Neural progenitor cell (in vitro differentiated cells): ENCODE data around the gene MTMR12. TPM values are rescaled to one million over a fixed set of nuclear protein-coding genes. Genes with fewer than 3 reads are reported as not detected.

ENCODE experiments used
- DNase-seq: peaks from one replicate; pipeline ENCODE4 v3.0.0-alpha.2; 2016; ENCODE audit warnings: low spot score
- H2AFZ ChIP-seq: fragments of 200-600 bp; sonication (generic); replicated peaks from 2 replicates; pipeline ENCODE4 v1.6.1; 2016; ENCODE audit warnings: antibody characterized with exemption
- H3F3A ChIP-seq: fragments of 200-600 bp; sonication (generic); 2 replicates; pipeline ENCODE4 v1.6.1; 2016; ENCODE audit warnings: antibody characterized with exemption, low read depth
- H3K27ac ChIP-seq: fragments of 200-600 bp; sonication (generic); 2 replicates; pipeline ENCODE4 v1.5.1; 2016; ENCODE audit warnings: mild to moderate bottlenecking
- H3K27me3 ChIP-seq: fragments of 200-600 bp; sonication (generic); 2 replicates; pipeline ENCODE4 v1.6.1; 2016; ENCODE audit warnings: mild to moderate bottlenecking, moderate library complexity
- H3K36me3 ChIP-seq: fragments of 200-600 bp; sonication (generic); 2 replicates; pipeline ENCODE4 v1.5.1; 2016
- H3K4me1 ChIP-seq: fragments of 200-600 bp; sonication (generic); 2 replicates; pipeline ENCODE4 v1.6.1; 2016; ENCODE audit warnings: mixed run types
- H3K4me2 ChIP-seq: fragments of 200-600 bp; sonication (generic); 2 replicates; pipeline ENCODE4 v1.6.1; 2016
- H3K4me3 ChIP-seq: fragments of 200-600 bp; sonication (generic); 2 replicates; pipeline ENCODE4 v1.5.1; 2016
- H3K79me2 ChIP-seq: fragments of 200-600 bp; sonication (generic); 2 replicates; pipeline ENCODE4 v1.6.1; 2016; ENCODE audit warnings: low read depth
- H3K9ac ChIP-seq: fragments of 200-600 bp; sonication (generic); 2 replicates; pipeline ENCODE4 v1.6.1; 2016
- H3K9me3 ChIP-seq: fragments of 200-600 bp; sonication (generic); 2 replicates; pipeline ENCODE4 v1.5.1; 2016; ENCODE audit warnings: low read depth
- H4K20me1 ChIP-seq: fragments of 200-600 bp; sonication (generic); 2 replicates; pipeline ENCODE4 v1.6.1; 2016; ENCODE audit warnings: low read depth
- H3K27ac Mint-ChIP-seq: 3 replicates; pipeline ENCODE4 v1.8.0; 2021; ENCODE audit warnings: mixed read lengths
- H3K27me3 Mint-ChIP-seq: 2 replicates; pipeline ENCODE4 v1.8.0; 2022; ENCODE audit warnings: low read depth, mild to moderate bottlenecking, inconsistent platforms, moderate library complexity, mixed read lengths; ENCODE audit not compliant: insufficient read depth
- H3K36me3 Mint-ChIP-seq: 3 replicates; pipeline ENCODE4 v1.8.0; 2021; ENCODE audit warnings: mixed read lengths
- H3K4me1 Mint-ChIP-seq: 3 replicates; pipeline ENCODE4 v1.8.0; 2021; ENCODE audit warnings: mixed read lengths
- H3K4me3 Mint-ChIP-seq: 3 replicates; pipeline ENCODE4 v1.8.0; 2021; ENCODE audit warnings: mild to moderate bottlenecking, moderate library complexity, mixed read lengths
- H3K9me3 Mint-ChIP-seq: 3 replicates; pipeline ENCODE4 v1.8.0; 2020; ENCODE audit warnings: mixed read lengths
- CTCF ChIP-seq: fragments of 200-600 bp; sonication (generic); IDR thresholded peaks from 2 replicates; pipeline ENCODE4 v1.5.1; 2017; ENCODE audit warnings: antibody characterized with exemption, mild to moderate bottlenecking
- EZH2 ChIP-seq: fragments of 200-600 bp; sonication (generic); IDR thresholded peaks from 2 replicates; pipeline ENCODE4 v1.6.1; 2017; ENCODE audit warnings: antibody characterized with exemption, mild to moderate bottlenecking, moderate library complexity
- EZH2phosphoT487 ChIP-seq: fragments of 200-600 bp; sonication (generic); IDR thresholded peaks from 2 replicates; pipeline ENCODE4 v1.6.1; 2017; ENCODE audit warnings: antibody characterized with exemption
- total RNA-seq: library from RNA; depleted of rRNA; stranded (reverse); fragments of >200 nt; gene quantifications from 2 replicates; pipeline ENCODE4 v1.2.3, GENCODE V29; 2015; ENCODE audit warnings: low replicate concordance

MTMR12 gene
- total RNA-seq, 1 donor from 2014 or later = 22.0 TPM

- H3K4me3 Mint-ChIP-seq = no peak overlapping the region
- H3K4me1 Mint-ChIP-seq = no peaks in the 10 kb centered on the region
- Histone ChIP-seq H3K79me2 (no peaks in the 10 kb centered on the region), H3K4me1 (no peaks in the 10 kb centered on the region), H3K27ac (no peak overlapping the region), H3K9me3 (no peaks in the 10 kb centered on the region), H3K4me3 (no peak overlapping the region), H3K9ac (no peak overlapping the region), H4K20me1 (no peaks in the 10 kb centered on the region), H2AFZ (no peak overlapping the region), H3K4me2 (no peak overlapping the region), H3K36me3 (peaks cover 16% of the 10 kb centered on the region), H3F3A (peaks cover 18% of the 10 kb centered on the region), H3K27me3 (no peaks in the 10 kb centered on the region)
- no peak overlapping the region for H3K27ac Mint-ChIP-seq
- no peak for TF ChIP-seq CTCF
- no peak for TF ChIP-seq EZH2
- TF ChIP-seq EZH2phosphoT487 = no peak
- H3K27me3 Mint-ChIP-seq = peaks cover 1% of the 10 kb centered on the region
- DNase-seq = no peak
- H3K36me3 Mint-ChIP-seq = peaks cover 18% of the 10 kb centered on the region
- H3K9me3 Mint-ChIP-seq = peaks cover 6% of the 10 kb centered on the region
Observed at GRCh38 chr5:32352685-32353084, 39.9 kb upstream of the MTMR12 start.

GRCh38 chr5:32346869-32347268 lies 34.1 kb upstream of the MTMR12 start:
- H3K27ac Mint-ChIP-seq = no peak overlapping the region
- H3K36me3 ChIP-seq = no peaks in the 10 kb centered on the region
- no peak overlapping the region for H3K27ac ChIP-seq
- no peak overlapping the region for H3K4me2 ChIP-seq
- no peak overlapping the region for H3K9ac ChIP-seq
- no peaks in the 10 kb centered on the region for H3K79me2 ChIP-seq
- no peaks in the 10 kb centered on the region for H3F3A ChIP-seq
- H4K20me1 ChIP-seq = no peaks in the 10 kb centered on the region
- H3K9me3 ChIP-seq = no peaks in the 10 kb centered on the region
- TF ChIP-seq EZH2phosphoT487 (no peak), EZH2 (no peak), CTCF (no peak)
- peaks cover 35% of the 10 kb centered on the region for H3K9me3 Mint-ChIP-seq
- H3K4me3 ChIP-seq = no peak overlapping the region
- no peak overlapping the region for H2AFZ ChIP-seq
- H3K4me3 Mint-ChIP-seq = no peak overlapping the region
- no peaks in the 10 kb centered on the region for H3K27me3 ChIP-seq
- DNase-seq = no peak
- H3K27me3 Mint-ChIP-seq = peaks cover 2% of the 10 kb centered on the region
- no peaks in the 10 kb centered on the region for H3K4me1 Mint-ChIP-seq
- no peaks in the 10 kb centered on the region for H3K4me1 ChIP-seq
- peaks cover 5% of the 10 kb centered on the region for H3K36me3 Mint-ChIP-seq

GRCh38 chr5:32343058-32343672 lies 30.4 kb upstream of the MTMR12 start:
- H3K9me3 Mint-ChIP-seq = peaks cover 63% of the 10 kb centered on the region
- Histone ChIP-seq H3K27ac (no peak overlapping the region), H3K4me2 (no peak overlapping the region), H3K4me1 (no peaks in the 10 kb centered on the region), H3K27me3 (no peaks in the 10 kb centered on the region), H3K4me3 (no peak overlapping the region), H3K79me2 (no peaks in the 10 kb centered on the region), H3K36me3 (no peaks in the 10 kb centered on the region), H4K20me1 (no peaks in the 10 kb centered on the region), H3K9me3 (peaks cover 26% of the 10 kb centered on the region), H2AFZ (no peak overlapping the region), H3F3A (no peaks in the 10 kb centered on the region), H3K9ac (no peak overlapping the region)
- no peak for TF ChIP-seq CTCF
- H3K4me3 Mint-ChIP-seq = no peak overlapping the region
- peaks cover 2% of the 10 kb centered on the region for H3K27me3 Mint-ChIP-seq
- peaks cover 4% of the 10 kb centered on the region for H3K36me3 Mint-ChIP-seq
- H3K27ac Mint-ChIP-seq = no peak overlapping the region
- no peaks in the 10 kb centered on the region for H3K4me1 Mint-ChIP-seq
- no peak for DNase-seq
